ENCODE results near the gene BTG1. TPM values are rescaled to one million over a fixed set of nuclear protein-coding genes. Genes with fewer than 3 reads are reported as not detected.

BTG1 gene
- total RNA-seq, 1 donor from 2014 or later, result 72.2 TPM

GRCh38 chr12:92132288-92132687 lies 13.4 kb downstream of the BTG1 start:
- Mint-ChIP-seq H3K4me3 (ENCODE audit: unreplicated experiment) (no peak overlapping the region), H3K27ac (ENCODE audit: unreplicated experiment) (no peak overlapping the region), H3K36me3 (ENCODE audit: unreplicated experiment) (no peaks in the 10 kb centered on the region), H3K4me1 (ENCODE audit: low read depth, unreplicated experiment) (peaks cover 36% of the 10 kb centered on the region), H3K9me3 (ENCODE audit: unreplicated experiment) (no peaks in the 10 kb centered on the region), H3K27me3 (ENCODE audit: unreplicated experiment) (peaks cover 2% of the 10 kb centered on the region)
- TF ChIP-seq CTCF (IDR thresholded peaks at IDR 0.05; ENCODE audit: partially characterized antibody, unreplicated experiment), result no peak
- no peak for DNase-seq

- TF ChIP-seq CTCF (IDR thresholded peaks at IDR 0.05; ENCODE audit: partially characterized antibody, unreplicated experiment), result no peak
- Mint-ChIP-seq H3K36me3 (ENCODE audit: unreplicated experiment) (no peaks in the 10 kb centered on the region), H3K4me1 (ENCODE audit: low read depth, unreplicated experiment) (peaks cover 25% of the 10 kb centered on the region), H3K27ac (ENCODE audit: unreplicated experiment) (no peak overlapping the region), H3K9me3 (ENCODE audit: unreplicated experiment) (no peaks in the 10 kb centered on the region), H3K4me3 (ENCODE audit: unreplicated experiment) (no peak overlapping the region), H3K27me3 (ENCODE audit: unreplicated experiment) (peaks cover 2% of the 10 kb centered on the region)
- DNase-seq, result no peak
Observed at GRCh38 chr12:92130999-92131398, 14.6 kb downstream of the BTG1 start.

- TF ChIP-seq CTCF (IDR thresholded peaks at IDR 0.05; ENCODE audit: partially characterized antibody, unreplicated experiment), result no peak
- Mint-ChIP-seq H3K9me3 (ENCODE audit: unreplicated experiment) (peaks cover 2% of the 10 kb centered on the region), H3K4me1 (ENCODE audit: low read depth, unreplicated experiment) (peaks cover 22% of the 10 kb centered on the region), H3K27ac (ENCODE audit: unreplicated experiment) (no peak overlapping the region), H3K27me3 (ENCODE audit: unreplicated experiment) (peaks cover 2% of the 10 kb centered on the region), H3K4me3 (ENCODE audit: unreplicated experiment) (no peak overlapping the region), H3K36me3 (ENCODE audit: unreplicated experiment) (no peaks in the 10 kb centered on the region)
- no peak for DNase-seq
Observed at GRCh38 chr12:92129609-92130008, 16.0 kb downstream of the BTG1 start.

GRCh38 chr12:92128612-92129011 lies 17.0 kb downstream of the BTG1 start:
- H3K4me1 Mint-ChIP-seq (ENCODE audit: low read depth, unreplicated experiment), result peaks cover 12% of the 10 kb centered on the region
- no peak overlapping the region for H3K27ac Mint-ChIP-seq (ENCODE audit: unreplicated experiment)
- no peak for DNase-seq
- TF ChIP-seq CTCF (IDR thresholded peaks at IDR 0.05; ENCODE audit: partially characterized antibody, unreplicated experiment), result no peak
- peaks cover 2% of the 10 kb centered on the region for H3K9me3 Mint-ChIP-seq (ENCODE audit: unreplicated experiment)
- H3K36me3 Mint-ChIP-seq (ENCODE audit: unreplicated experiment), result no peaks in the 10 kb centered on the region
- no peak overlapping the region for H3K4me3 Mint-ChIP-seq (ENCODE audit: unreplicated experiment)
- peaks cover 2% of the 10 kb centered on the region for H3K27me3 Mint-ChIP-seq (ENCODE audit: unreplicated experiment)

GRCh38 chr12:92124689-92125029 lies 21.0 kb downstream of the BTG1 start:
- Mint-ChIP-seq H3K27ac (ENCODE audit: unreplicated experiment) (no peak overlapping the region), H3K9me3 (ENCODE audit: unreplicated experiment) (peaks cover 6% of the 10 kb centered on the region), H3K4me3 (ENCODE audit: unreplicated experiment) (no peak overlapping the region), H3K36me3 (ENCODE audit: unreplicated experiment) (peaks cover 4% of the 10 kb centered on the region), H3K27me3 (ENCODE audit: unreplicated experiment) (peaks cover 4% of the 10 kb centered on the region), H3K4me1 (ENCODE audit: low read depth, unreplicated experiment) (peaks cover 2% of the 10 kb centered on the region)
- no peak for TF ChIP-seq CTCF (IDR thresholded peaks at IDR 0.05; ENCODE audit: partially characterized antibody, unreplicated experiment)
- DNase-seq, result no peak

All from glutamatergic neuron (in vitro differentiated cells).